Measurements from ENCODE around the gene RPS18.
"Not testable (repeated sequence)": the region's sequence is repeated elsewhere in the genome, so short reads cannot be mapped to it uniquely, and the experiment has no call there.

RPS18 gene

GRCh38 chr6:33272275-33273128 lies 627 bp downstream of the RPS18 start:
- DNase-seq (ENCODE audit: low read depth in 2 of 2), result no peak

- no peak for DNase-seq (ENCODE audit: low read depth in 2 of 2)
Measured at GRCh38 chr6:33273129-33273923, 1.5 kb downstream of the RPS18 start.

DNA sequence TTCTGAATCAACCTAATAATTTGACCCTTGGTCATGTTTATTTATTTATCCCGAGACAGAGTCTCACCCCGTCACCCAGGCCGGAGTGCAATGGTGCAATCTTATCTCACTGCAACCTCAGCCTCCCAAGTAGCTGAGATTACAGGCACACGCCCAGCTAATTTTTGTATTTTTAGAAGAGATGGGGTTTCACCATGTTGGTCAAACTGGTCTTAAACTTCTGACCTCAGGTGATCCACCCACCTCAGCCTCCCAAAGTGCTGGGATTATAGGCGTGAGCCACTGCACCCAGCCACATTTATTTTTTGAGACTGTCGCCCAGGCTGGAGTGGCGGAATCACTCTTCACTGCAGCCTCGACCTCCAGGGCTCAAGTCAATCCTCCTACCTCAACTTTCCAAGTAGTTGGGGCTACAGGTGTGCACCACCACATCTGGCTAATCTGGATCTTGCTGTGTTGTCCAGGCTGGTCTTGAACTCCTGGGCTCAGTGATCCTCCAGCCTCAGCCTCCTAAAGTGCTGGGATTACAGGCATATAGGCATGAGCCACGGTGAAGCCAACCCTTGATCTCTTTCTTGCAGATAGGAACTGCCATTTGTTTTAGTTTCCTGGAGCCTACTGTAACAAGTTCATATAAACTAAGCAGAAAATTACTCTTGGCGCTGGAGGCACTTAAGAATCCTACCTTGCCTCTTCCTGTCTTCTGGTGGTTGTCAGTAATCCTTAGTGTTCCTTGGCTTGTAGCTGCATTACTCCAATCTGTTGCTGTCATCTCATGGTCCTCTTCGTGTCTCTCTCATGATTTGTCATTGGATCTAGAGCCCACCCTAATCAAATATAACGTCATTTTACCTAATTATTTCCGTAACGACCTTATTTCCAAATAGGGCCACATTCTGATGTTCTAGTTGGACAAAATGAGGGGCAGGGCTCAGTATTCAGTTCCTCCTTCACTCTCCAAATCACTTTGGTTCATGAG lies 2.3 kb downstream of the RPS18 start:
- DNase-seq (ENCODE audit: low read depth in 2 of 2), result no peak

DNA sequence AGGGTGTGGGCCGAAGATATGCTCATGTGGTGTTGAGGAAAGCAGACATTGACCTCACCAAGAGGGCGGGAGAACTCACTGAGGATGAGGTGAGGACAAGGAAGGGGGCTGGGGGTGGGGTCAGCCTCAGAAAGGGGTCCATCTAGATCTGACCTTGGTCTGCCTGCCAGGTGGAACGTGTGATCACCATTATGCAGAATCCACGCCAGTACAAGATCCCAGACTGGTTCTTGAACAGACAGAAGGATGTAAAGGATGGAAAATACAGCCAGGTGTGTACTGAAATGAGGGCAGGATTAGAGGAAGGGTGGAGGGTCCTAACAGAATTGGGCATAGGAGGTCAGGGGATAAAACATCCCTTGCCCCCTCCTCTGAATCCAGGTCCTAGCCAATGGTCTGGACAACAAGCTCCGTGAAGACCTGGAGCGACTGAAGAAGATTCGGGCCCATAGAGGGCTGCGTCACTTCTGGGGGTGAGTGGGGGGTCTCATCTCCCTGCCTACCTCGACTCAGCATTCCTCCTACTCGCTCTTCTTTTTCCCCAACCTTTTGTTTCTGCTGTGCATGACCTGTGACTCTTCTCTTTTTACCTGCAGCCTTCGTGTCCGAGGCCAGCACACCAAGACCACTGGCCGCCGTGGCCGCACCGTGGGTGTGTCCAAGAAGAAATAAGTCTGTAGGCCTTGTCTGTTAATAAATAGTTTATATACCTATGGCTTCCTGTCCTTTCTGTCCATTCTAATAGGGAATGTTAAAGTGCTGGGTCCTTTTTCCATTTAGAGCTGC lies 4.1 kb downstream of the RPS18 start:
- DNase-seq (ENCODE audit: low read depth in 2 of 2), result not testable (repeated sequence)

DNA sequence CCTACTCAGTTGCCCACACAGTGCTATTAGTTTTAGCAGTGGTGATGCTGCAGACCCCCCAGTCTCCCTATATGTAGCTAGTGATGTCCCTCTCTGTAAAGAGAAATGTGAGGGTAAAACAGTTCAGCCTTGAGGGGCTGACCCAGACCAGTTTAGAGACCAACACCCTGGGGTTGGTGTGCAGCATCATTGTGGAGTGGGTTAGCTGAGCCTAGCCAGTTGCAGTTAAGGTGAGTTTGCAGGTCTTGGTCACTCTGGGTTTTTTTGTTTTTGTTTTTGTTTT lies 4.6 kb downstream of the RPS18 start:
- no peak for DNase-seq (ENCODE audit: low read depth in 2 of 2)

DNA sequence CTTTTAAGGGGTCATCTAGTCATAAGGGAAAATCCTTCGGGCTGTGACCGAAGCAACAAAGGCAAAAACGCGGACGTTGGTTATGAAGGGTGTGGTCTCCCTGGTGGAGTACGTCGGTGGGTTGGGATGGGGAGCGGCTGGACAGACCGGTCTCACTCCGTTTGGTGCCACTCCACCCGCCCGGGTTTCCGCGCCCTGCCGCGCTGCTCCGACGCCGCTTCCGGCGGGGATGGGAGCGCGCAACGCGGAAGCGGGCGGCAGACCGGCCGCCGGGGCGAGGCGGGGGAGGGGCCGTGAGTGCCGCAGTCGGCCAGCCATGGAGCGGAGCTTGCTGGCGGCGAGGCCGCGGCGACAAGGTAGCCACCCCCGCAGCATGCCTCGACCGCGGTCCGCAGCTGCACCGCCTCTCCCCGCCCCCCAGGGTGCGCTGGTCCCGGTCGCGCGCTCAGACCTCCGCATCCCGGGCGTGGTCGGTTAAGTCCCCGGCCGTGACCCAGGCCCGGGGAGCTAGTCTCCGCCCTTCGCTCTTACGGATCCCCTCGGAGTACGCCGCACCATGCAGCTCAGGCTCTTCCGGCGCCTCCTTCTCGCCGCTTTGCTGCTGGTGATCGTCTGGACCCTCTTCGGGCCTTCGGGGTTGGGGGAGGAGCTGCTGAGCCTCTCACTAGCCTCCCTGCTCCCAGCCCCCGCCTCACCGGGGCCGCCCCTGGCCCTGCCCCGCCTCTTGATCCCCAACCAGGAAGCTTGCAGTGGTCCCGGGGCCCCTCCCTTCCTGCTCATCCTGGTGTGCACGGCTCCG lies 5.2 kb downstream of the RPS18 start, which contains the start of gene B3GALT4:
B3GALT4 (plus strand) TSS at position 260 of the 799 bp plus-strand sequence; CDS start at position 557, 297 bp downstream.
- peak; percentile 66 to 78 for DNase-seq (ENCODE audit: low read depth in 2 of 2)

- DNase-seq (ENCODE audit: low read depth in 2 of 2), result no peak
Measured at GRCh38 chr6:33277663-33278391, 6.0 kb downstream of the RPS18 start.

- DNase-seq (ENCODE audit: low read depth in 2 of 2), result no peak
Measured at GRCh38 chr6:33278392-33278741, 6.5 kb downstream of the RPS18 start.

DNA sequence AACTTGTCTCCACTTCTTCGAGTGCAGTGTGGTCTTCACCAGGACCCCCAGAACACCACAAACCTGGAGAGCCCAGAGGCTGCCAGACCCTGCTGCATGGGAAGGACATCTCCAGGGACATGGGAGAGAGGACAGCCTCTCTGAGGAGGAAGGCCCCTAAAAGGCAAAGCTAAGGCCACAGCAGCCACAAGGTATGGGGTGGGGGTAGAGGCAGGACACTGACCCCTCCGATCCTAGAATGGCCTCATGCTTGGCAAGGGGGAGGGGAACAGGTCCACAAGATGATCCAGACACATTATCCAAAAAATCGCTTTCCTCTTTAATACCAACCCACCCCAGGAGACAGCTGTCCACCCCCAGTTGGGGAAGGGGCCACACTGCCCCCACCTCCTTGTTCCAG lies 6.9 kb downstream of the RPS18 start:
- DNase-seq (ENCODE audit: low read depth in 2 of 2), result no peak

- DNase-seq (ENCODE audit: low read depth in 2 of 2), result no peak
Measured at GRCh38 chr6:33279257-33279695, 7.4 kb downstream of the RPS18 start.

- no peak for DNase-seq (ENCODE audit: low read depth in 2 of 2)
Measured at GRCh38 chr6:33279971-33280511, 8.2 kb downstream of the RPS18 start.

- no peak for DNase-seq (ENCODE audit: low read depth in 2 of 2)
Measured at GRCh38 chr6:33280539-33280938, 8.7 kb downstream of the RPS18 start.

- DNase-seq (ENCODE audit: low read depth in 2 of 2), result not testable (repeated sequence)
Measured at GRCh38 chr6:33285214-33285613, 13.3 kb downstream of the RPS18 start.

DNA sequence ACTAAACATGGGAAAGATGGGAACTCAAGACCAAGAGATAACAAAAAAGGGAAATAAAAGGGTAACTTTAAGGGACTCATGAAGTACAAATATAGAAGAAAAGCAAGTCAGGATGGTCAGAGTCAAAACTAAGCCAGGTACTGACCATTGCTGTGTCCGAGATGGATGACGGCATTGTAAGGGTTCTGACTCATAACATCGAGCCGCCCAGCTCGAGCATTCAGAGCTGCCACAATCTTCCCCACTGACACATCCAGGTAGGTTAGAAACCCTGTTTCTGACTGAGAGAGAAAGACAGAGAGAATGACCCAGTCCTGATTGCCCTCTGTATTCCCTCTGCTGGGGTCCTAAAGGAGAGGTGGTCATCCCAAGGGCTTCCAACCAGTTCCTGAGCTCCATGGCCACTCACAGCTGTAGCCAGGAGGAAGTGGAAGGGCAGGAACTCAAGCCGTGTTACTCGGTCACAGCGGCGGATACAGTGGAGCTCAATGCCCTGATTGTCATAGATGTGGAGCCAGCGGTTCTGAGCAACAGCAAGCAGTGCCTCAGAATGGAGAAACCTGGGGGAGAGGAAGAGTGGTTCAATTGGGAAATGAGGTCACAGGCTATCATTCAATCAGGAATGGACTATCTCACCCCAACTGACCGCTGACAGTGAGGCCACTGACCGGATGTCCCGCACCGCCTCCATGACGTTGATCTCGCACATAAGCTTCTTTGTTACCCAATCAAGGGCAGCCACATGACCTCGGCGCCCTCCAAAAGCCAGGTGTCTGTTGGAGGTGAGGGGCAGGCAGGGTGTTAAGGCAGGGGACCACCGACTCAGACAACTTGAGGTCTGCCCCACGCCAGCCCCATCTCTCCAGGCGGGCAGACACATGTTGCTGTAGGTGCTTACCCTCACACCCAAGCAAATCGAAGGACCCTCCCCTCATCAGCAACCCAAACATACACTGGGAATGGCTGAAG lies 15.4 kb downstream of the RPS18 start:
- no peak for DNase-seq (ENCODE audit: low read depth in 2 of 2)

GRCh38 chr6:33288141-33288920 lies 16.5 kb downstream of the RPS18 start:
- no peak for DNase-seq (ENCODE audit: low read depth in 2 of 2)

DNA sequence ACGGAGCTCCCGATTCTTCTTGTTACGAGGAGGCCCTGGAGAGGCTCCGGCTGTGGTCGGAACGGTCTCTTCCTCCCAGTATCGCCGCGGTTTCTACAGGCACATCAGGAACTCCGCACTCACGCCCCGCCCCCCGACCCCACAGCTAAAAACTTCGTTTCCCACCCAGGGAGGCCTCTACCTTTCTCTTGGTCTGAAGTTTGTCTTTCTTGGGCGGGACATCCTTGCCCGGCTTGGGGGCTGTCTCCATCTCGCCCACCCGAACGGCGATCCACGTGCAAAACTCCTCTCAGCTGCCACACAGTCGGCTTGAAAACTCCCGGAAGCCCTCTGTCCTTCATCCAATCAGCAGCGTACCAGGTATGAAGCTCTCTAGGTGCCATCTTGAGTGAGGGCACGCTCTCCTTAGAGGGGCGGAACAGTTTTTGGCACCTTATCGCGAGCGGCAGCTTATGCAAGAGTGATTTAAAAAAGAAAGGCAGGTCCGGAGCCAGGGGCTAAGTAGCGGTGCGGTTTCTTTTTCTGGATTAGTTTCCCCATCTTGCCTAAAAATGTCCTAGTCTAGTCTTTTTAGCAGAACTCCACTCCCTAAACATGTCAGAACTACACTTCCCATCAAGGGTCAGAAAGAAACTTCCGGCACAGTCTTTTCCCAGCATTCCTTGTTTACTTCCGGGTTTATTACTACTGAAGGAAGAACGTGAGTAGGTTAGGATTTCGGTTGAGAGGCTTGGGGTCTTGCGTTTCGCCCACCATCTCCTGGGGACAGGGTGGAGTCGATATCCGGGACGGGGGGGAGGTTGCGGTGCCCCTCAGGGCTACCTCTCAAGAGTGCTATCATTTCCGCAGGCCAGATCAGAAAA lies 17.3 kb downstream of the RPS18 start, which contains the start of the genes PFDN6 and WDR46:
PFDN6 (plus strand) TSS at position 681 of the 863 bp plus-strand sequence. CDS start 256 bp downstream, outside the sequence.
WDR46 (minus strand) TSS at position 319 of the 863 bp plus-strand sequence; CDS start at position 250, 69 bp downstream.
- DNase-seq (ENCODE audit: low read depth in 2 of 2), result peak; percentile 59 to 79

Data from stimulated activated CD4-positive, alpha-beta T cell treated with anti-CD3 and anti-CD28 coated beads, Interleukin-4, amount 100 ng/mL, for 48 hours (primary cell).